ENCODE results near the gene CPEB2.

CPEB2 gene

DNA sequence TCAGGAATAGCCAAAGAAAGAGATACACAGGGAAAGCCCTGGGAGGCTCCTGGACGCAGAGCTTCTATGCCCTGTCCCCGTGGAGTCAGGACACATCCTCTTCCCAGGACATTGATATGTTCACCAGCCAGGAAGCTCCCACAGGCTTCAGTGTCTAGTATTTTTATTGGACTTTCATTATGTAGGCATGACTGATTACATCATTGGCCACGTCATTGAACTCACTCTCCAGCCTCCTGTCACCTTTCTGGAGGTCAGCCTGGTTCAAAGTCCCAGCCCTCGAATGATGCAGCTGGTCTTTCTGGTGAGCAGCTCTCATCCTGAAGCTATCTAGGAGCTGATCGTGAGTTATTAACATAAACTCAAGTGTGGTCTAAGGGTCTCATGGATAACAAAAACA is 104.1 kb downstream of the CPEB2 start:
- H3K27ac ChIP-seq = no peak overlapping the region
- DNase-seq (ENCODE audit: low read depth, low spot score) = no peak

- DNase-seq (ENCODE audit: low read depth, low spot score) = no peak
- H3K27ac ChIP-seq = no peak overlapping the region
These were observed 107.3 kb downstream of the CPEB2 start for GRCh38 chr4:15109600-15109999.

- no peak overlapping the region for H3K27ac ChIP-seq
- no peak for DNase-seq (ENCODE audit: low read depth, low spot score)
These were observed 107.9 kb downstream of the CPEB2 start for GRCh38 chr4:15110120-15110571.

- DNase-seq (ENCODE audit: low read depth, low spot score) = no peak
- H3K27ac ChIP-seq = no peak overlapping the region
These were observed 114.3 kb downstream of the CPEB2 start for GRCh38 chr4:15116509-15117079.

GRCh38 chr4:15117270-15117946 is 115.1 kb downstream of the CPEB2 start:
- no peak overlapping the region for H3K27ac ChIP-seq
- no peak for DNase-seq (ENCODE audit: low read depth, low spot score)

GRCh38 chr4:15118292-15118691 is 116.0 kb downstream of the CPEB2 start:
- no peak for DNase-seq (ENCODE audit: low read depth, low spot score)
- no peak overlapping the region for H3K27ac ChIP-seq

All from epithelial cell of prostate (primary cell).